GM19372 (cell line): ENCODE data around the gene C15orf39.
"Not testable (repeated sequence)": the region's sequence is repeated elsewhere in the genome, so short reads cannot be mapped to it uniquely, and the experiment has no call there.

Source experiments
- ATAC-seq: cut with Tn5 transposase; IDR thresholded peaks from one replicate; pipeline ENCODE4 v1.9.1; 2021; ENCODE audit warnings: mild to moderate bottlenecking, low read depth, moderate library complexity; ENCODE audit not compliant: unreplicated experiment

The C15orf39 gene

GRCh38 chr15:75229191-75230015 lies 27.7 kb downstream of the C15orf39 start:
- ATAC-seq, result no peak

GRCh38 chr15:75230016-75230343 lies 28.3 kb downstream of the C15orf39 start:
- no peak for ATAC-seq

GRCh38 chr15:75230551-75231371 lies 29.1 kb downstream of the C15orf39 start:
- ATAC-seq, result no peak

GRCh38 chr15:75231836-75232235 lies 30.2 kb downstream of the C15orf39 start:
- no peak for ATAC-seq

GRCh38 chr15:75232252-75232813 lies 30.7 kb downstream of the C15orf39 start:
- ATAC-seq, result no peak

GRCh38 chr15:75232826-75233503 lies 31.3 kb downstream of the C15orf39 start:
- no peak for ATAC-seq

- no peak for ATAC-seq
Observed at GRCh38 chr15:75233504-75234190, 32.0 kb downstream of the C15orf39 start.

GRCh38 chr15:75234191-75234810 lies 32.6 kb downstream of the C15orf39 start:
- ATAC-seq, result no peak

GRCh38 chr15:75235051-75235673 lies 33.5 kb downstream of the C15orf39 start:
- no peak for ATAC-seq

- ATAC-seq, result no peak
Observed at GRCh38 chr15:75235760-75236729, 34.4 kb downstream of the C15orf39 start.

- ATAC-seq, result no peak
Observed at GRCh38 chr15:75237316-75237982, 35.8 kb downstream of the C15orf39 start.

- no peak for ATAC-seq
Observed at GRCh38 chr15:75238150-75238549, 36.5 kb downstream of the C15orf39 start.

- not testable (repeated sequence) for ATAC-seq
Observed at GRCh38 chr15:75245741-75246140, 44.1 kb downstream of the C15orf39 start.

- ATAC-seq, result not testable (repeated sequence)
Observed at GRCh38 chr15:75248991-75249390, 47.3 kb downstream of the C15orf39 start.

GRCh38 chr15:75249726-75250125 lies 48.0 kb downstream of the C15orf39 start:
- no peak for ATAC-seq

GRCh38 chr15:75251343-75251742 lies 49.7 kb downstream of the C15orf39 start:
- not testable (repeated sequence) for ATAC-seq

GRCh38 chr15:75252285-75252684 lies 50.6 kb downstream of the C15orf39 start:
- not testable (repeated sequence) for ATAC-seq

GRCh38 chr15:75258034-75258433 lies 56.4 kb downstream of the C15orf39 start, which contains the start of gene GOLGA6C:
Gene GOLGA6C, plus strand, starts transcription at chr15:75258334. Its CDS starts 265 bp downstream, at chr15:75258599.
- not testable (repeated sequence) for ATAC-seq
